ENCODE results near the gene FCHSD2. TPM values are rescaled to one million over a fixed set of nuclear protein-coding genes. Genes with fewer than 3 reads are reported as not detected.

Gene FCHSD2
- total and polyA plus RNA-seq, 2 donors (not counting 1 experiment from before 2014, with no cell fraction given), result 113 to 189 TPM

- peak overlapping the region; percentile 51 for H3K27ac Mint-ChIP-seq
- Histone ChIP-seq H3K4me1 (ENCODE audit: control insufficient read depth in 2 of 2, insufficient read depth in 2 of 2, low read length in 2 of 2) (peaks cover 32 to 50% of the 10 kb centered on the region in 2 donors), H3K27ac (ENCODE audit: low read length in 2 of 2) (peak overlapping the region in 1 of 2 donors; percentile 60), H3K9me3 (ENCODE audit: control extremely low read depth in 1 of 3, control insufficient read depth in 2 of 3, insufficient read depth in 1 of 3, low read length in 2 of 3) (peaks cover 0 to 4% (median 1%) of the 10 kb centered on the region in 3 donors), H3K4me2 (replicated peaks; ENCODE audit: low read depth, low read length, poor library complexity, severe bottlenecking) (peak overlapping the region; percentile 34), H2AFZ (ENCODE audit: insufficient read depth, low read depth, low read length, poor library complexity, severe bottlenecking) (peak overlapping the region; percentile 5), H4K20me1 (ENCODE audit: control insufficient read depth, insufficient read depth, low read length, poor library complexity, severe bottlenecking) (peaks cover 12% of the 10 kb centered on the region), H3K79me2 (ENCODE audit: control insufficient read depth, insufficient read depth, low read length) (peaks cover 97% of the 10 kb centered on the region), H3K4me3 (ENCODE audit: control extremely low read depth in 1 of 5, extremely low read depth in 1 of 5, insufficient read depth in 1 of 5, low read depth in 2 of 5, low read length in 4 of 5) (peak overlapping the region in 1 of 5 experiments; percentile 9), H3K9ac (ENCODE audit: low read length) (no peak overlapping the region), H3K36me3 (replicated peaks in 1 of 2; ENCODE audit: control extremely low read depth in 1 of 2, control insufficient read depth in 1 of 2, extremely low read depth in 1 of 2, insufficient read depth in 2 of 2, low read length in 1 of 2) (peaks cover 9 to 35% of the 10 kb centered on the region in 2 experiments), H3K27me3 (replicated peaks in 1 of 4; ENCODE audit: control extremely low read depth in 1 of 4, control insufficient read depth in 3 of 4, insufficient read depth in 4 of 4, low read length in 3 of 4) (no peaks in the 10 kb centered on the region)
- no peaks in the 10 kb centered on the region for H3K9me3 Mint-ChIP-seq (ENCODE audit: insufficient read depth)
- ATAC-seq (ENCODE audit: low read depth), result no peak
- peaks cover 62% of the 10 kb centered on the region for H3K4me1 Mint-ChIP-seq
- intact Hi-C loops (cut with micrococcal nuclease), result loop anchor here (5.0 kb wide), 1 partner anchor 35 kb away; no protein-coding TSS in a partner anchor
- DNase-seq, result no peak
- peak overlapping the region; percentile 54 for H3K4me3 Mint-ChIP-seq
- ChIA-PET POLR2A (interaction anchor here (0.8 kb wide), 1 partner anchor 578 kb away, joined by 4 read pairs; no protein-coding TSS in a partner anchor), CTCF (interaction anchor here (0.6 to 0.9 kb wide), 3 partner anchors 18 to 125 kb away, joined by 3 to 4 read pairs (median 4); partner anchors contain the start of gene FCHSD2)
- TF ChIP-seq CTCF (IDR thresholded peaks at IDR 0.05), result no peak
- TF ChIP-seq EZH2 (IDR thresholded peaks at IDR 0.05; ENCODE audit: borderline replicate concordance, insufficient read depth, low read depth, low read length, poor library complexity, severe bottlenecking), result no peak
- WGBS (ENCODE audit: insufficient coverage), result 100% methylated on average over 2 of the region's 8 CpGs
- H3K27me3 Mint-ChIP-seq, result no peaks in the 10 kb centered on the region
Measured at GRCh38 chr11:73017024-73017751, 124.9 kb downstream of the FCHSD2 start.

GRCh38 chr11:73013021-73013420 lies 129.1 kb downstream of the FCHSD2 start:
- Mint-ChIP-seq H3K27me3 (no peaks in the 10 kb centered on the region), H3K4me3 (no peak overlapping the region), H3K27ac (peak overlapping the region; percentile 80), H3K9me3 (ENCODE audit: insufficient read depth) (peaks cover 8% of the 10 kb centered on the region), H3K4me1 (peaks cover 47% of the 10 kb centered on the region)
- H2AFZ ChIP-seq (ENCODE audit: insufficient read depth, low read depth, low read length, poor library complexity, severe bottlenecking), result no peak overlapping the region
- DNase-seq, result no peak
- intact Hi-C loops (cut with micrococcal nuclease), result no loop called here
- ChIA-PET CTCF (interaction anchor here (1.0 kb wide), 1 partner anchor 166 kb away, joined by 3 read pairs; no protein-coding TSS in a partner anchor), POLR2A (no interaction called here)
- TF ChIP-seq CTCF (IDR thresholded peaks at IDR 0.05) (no peak), EZH2 (IDR thresholded peaks at IDR 0.05; ENCODE audit: borderline replicate concordance, insufficient read depth, low read depth, low read length, poor library complexity, severe bottlenecking) (no peak)
- H3K36me3 ChIP-seq (replicated peaks in 1 of 2; ENCODE audit: control extremely low read depth in 1 of 2, control insufficient read depth in 1 of 2, extremely low read depth in 1 of 2, insufficient read depth in 2 of 2, low read length in 1 of 2), result peaks cover 10 to 70% of the 10 kb centered on the region in 2 experiments
- WGBS (ENCODE audit: insufficient coverage), result no CpG with 5 or more reads among the region's 1 CpG
- no peak overlapping the region for H3K4me2 ChIP-seq (replicated peaks; ENCODE audit: low read depth, low read length, poor library complexity, severe bottlenecking)
- H4K20me1 ChIP-seq (ENCODE audit: control insufficient read depth, insufficient read depth, low read length, poor library complexity, severe bottlenecking), result no peaks in the 10 kb centered on the region
- no peak overlapping the region for H3K9ac ChIP-seq (ENCODE audit: low read length)
- H3K27ac ChIP-seq (ENCODE audit: low read length in 2 of 2), result peak overlapping the region; percentile 4 to 65
- no peak overlapping the region for H3K4me3 ChIP-seq (ENCODE audit: control extremely low read depth in 1 of 5, extremely low read depth in 1 of 5, insufficient read depth in 1 of 5, low read depth in 2 of 5, low read length in 4 of 5)
- peaks cover 98% of the 10 kb centered on the region for H3K79me2 ChIP-seq (ENCODE audit: control insufficient read depth, insufficient read depth, low read length)
- ATAC-seq (ENCODE audit: low read depth), result no peak
- H3K27me3 ChIP-seq (replicated peaks in 1 of 4; ENCODE audit: control extremely low read depth in 1 of 4, control insufficient read depth in 3 of 4, insufficient read depth in 4 of 4, low read length in 3 of 4), result no peaks in the 10 kb centered on the region
- peaks cover 4 to 24% (median 22%) of the 10 kb centered on the region in 3 donors for H3K9me3 ChIP-seq (ENCODE audit: control extremely low read depth in 1 of 3, control insufficient read depth in 2 of 3, insufficient read depth in 1 of 3, low read length in 2 of 3)
- H3K4me1 ChIP-seq (ENCODE audit: control insufficient read depth in 2 of 2, insufficient read depth in 2 of 2, low read length in 2 of 2), result peaks cover 33 to 34% of the 10 kb centered on the region in 2 donors

Measured in B cell (primary cell).